ENCODE data around the gene PLCG1. TPM values are rescaled to one million over a fixed set of nuclear protein-coding genes. Genes with fewer than 3 reads are reported as not detected.

Gene PLCG1
- polyA plus RNA-seq, 1 donor from 2014 or later, result 164 TPM

- TF ChIP-seq RAD21 (conservative IDR thresholded peaks at IDR 0.05), result no peak
- TF ChIP-seq TAF1 (IDR thresholded peaks at IDR 0.05; ENCODE audit: low read depth), result no peak
- TF ChIP-seq EZH2 (IDR thresholded peaks at IDR 0.05; ENCODE audit: borderline replicate concordance, insufficient read depth, low read length, poor library complexity, severe bottlenecking), result no peak
- TF ChIP-seq SMC3 (conservative IDR thresholded peaks at IDR 0.05; ENCODE audit: poor library complexity), result no peak
- no peak for TF ChIP-seq MXI1 (conservative IDR thresholded peaks at IDR 0.05; ENCODE audit: poor library complexity, severe bottlenecking)
- TF ChIP-seq POLR2AphosphoS5 (IDR thresholded peaks at IDR 0.05), result no peak
- no peak for TF ChIP-seq EP300 (conservative IDR thresholded peaks at IDR 0.05; ENCODE audit: poor library complexity, severe bottlenecking)
- TF ChIP-seq CTCF (IDR thresholded peaks at IDR 0.05; ENCODE audit: poor library complexity, severe bottlenecking), result no peak
- no peak overlapping the region for H3K27ac ChIP-seq (ENCODE audit: low read length)
- H2AFZ ChIP-seq (ENCODE audit: low read depth, low read length), result no peak overlapping the region
- H3K9ac ChIP-seq (ENCODE audit: low read length), result no peak overlapping the region
- H3K79me2 ChIP-seq (replicated peaks; ENCODE audit: insufficient read depth, low read length), result no peaks in the 10 kb centered on the region
- H3F3A ChIP-seq (ENCODE audit: insufficient read depth, low read length, poor library complexity, severe bottlenecking), result no peaks in the 10 kb centered on the region
- no peak overlapping the region for H3K4me3 ChIP-seq (ENCODE audit: low read length)
- H3K36me3 ChIP-seq (ENCODE audit: insufficient read depth, low read length), result no peaks in the 10 kb centered on the region
- H3K9me2 ChIP-seq (ENCODE audit: insufficient read depth, low read length), result no peaks in the 10 kb centered on the region
- no peaks in the 10 kb centered on the region for H4K20me1 ChIP-seq (ENCODE audit: insufficient read depth)
- no peaks in the 10 kb centered on the region for H3K9me3 ChIP-seq (ENCODE audit: low read length)
- H3K27me3 ChIP-seq (ENCODE audit: insufficient read depth, low read depth, low read length), result no peaks in the 10 kb centered on the region
- H3K4me2 ChIP-seq (ENCODE audit: low read length), result no peak overlapping the region
Measured at GRCh38 chr20:41179961-41180360, 42.6 kb downstream of the PLCG1 start.

- Histone ChIP-seq H3F3A (ENCODE audit: insufficient read depth, low read length, poor library complexity, severe bottlenecking) (no peaks in the 10 kb centered on the region), H3K4me2 (ENCODE audit: low read length) (no peak overlapping the region), H3K27ac (ENCODE audit: low read length) (no peak overlapping the region), H3K36me3 (ENCODE audit: insufficient read depth, low read length) (no peaks in the 10 kb centered on the region), H3K9ac (ENCODE audit: low read length) (no peak overlapping the region), H2AFZ (ENCODE audit: low read depth, low read length) (no peak overlapping the region), H3K79me2 (replicated peaks; ENCODE audit: insufficient read depth, low read length) (no peaks in the 10 kb centered on the region), H3K4me3 (ENCODE audit: low read length) (no peak overlapping the region), H3K9me3 (ENCODE audit: low read length) (no peaks in the 10 kb centered on the region), H4K20me1 (ENCODE audit: insufficient read depth) (no peaks in the 10 kb centered on the region), H3K27me3 (ENCODE audit: insufficient read depth, low read depth, low read length) (no peaks in the 10 kb centered on the region), H3K9me2 (ENCODE audit: insufficient read depth, low read length) (no peaks in the 10 kb centered on the region)
- TF ChIP-seq POLR2AphosphoS5 (IDR thresholded peaks at IDR 0.05), result no peak
- no peak for TF ChIP-seq TAF1 (IDR thresholded peaks at IDR 0.05; ENCODE audit: low read depth)
- TF ChIP-seq EZH2 (IDR thresholded peaks at IDR 0.05; ENCODE audit: borderline replicate concordance, insufficient read depth, low read length, poor library complexity, severe bottlenecking), result no peak
- no peak for TF ChIP-seq RAD21 (conservative IDR thresholded peaks at IDR 0.05)
- no peak for TF ChIP-seq SMC3 (conservative IDR thresholded peaks at IDR 0.05; ENCODE audit: poor library complexity)
- TF ChIP-seq MXI1 (conservative IDR thresholded peaks at IDR 0.05; ENCODE audit: poor library complexity, severe bottlenecking), result no peak
- TF ChIP-seq EP300 (conservative IDR thresholded peaks at IDR 0.05; ENCODE audit: poor library complexity, severe bottlenecking), result no peak
- no peak for TF ChIP-seq CTCF (IDR thresholded peaks at IDR 0.05; ENCODE audit: poor library complexity, severe bottlenecking)
- no peak for TF ChIP-seq REST (IDR thresholded peaks at IDR 0.05; ENCODE audit: borderline replicate concordance)
Measured at GRCh38 chr20:41180599-41181333, 43.4 kb downstream of the PLCG1 start.

Data from neural cell (in vitro differentiated cells).